K562 treated with DMSO at 1 percent for 12 hours (cell line): ENCODE measurements around the gene AFF2. TPM values are rescaled to one million over a fixed set of nuclear protein-coding genes. Genes with fewer than 3 reads are reported as not detected.

ENCODE experiments used
- total RNA-seq: library from RNA; unstranded; fragments of 300-600 nt; gene quantifications from 2 replicates; pipeline ENCODE4 v1.2.3, GENCODE V29; 2022; ENCODE audit not compliant: insufficient read depth

The AFF2 gene
- total RNA-seq, result 0.43 TPM in 1 of 2 replicates, not detected in the other

GRCh38 chrX:148500423-148501385 lies at the start of gene AFF2:
AFF2 (plus strand) TSS chrX:148500617; CDS start chrX:148501098, 481 bp downstream.

